Spleen (tissue), 11 donors: ENCODE measurements around the gene GRIA4. TPM values are rescaled to one million over a fixed set of nuclear protein-coding genes. Genes with fewer than 3 reads are reported as not detected.

Experiments
- DNase-seq: peaks from one replicate; pipeline ENCODE4 v3.0.0-alpha.2; 2020
- H3K27ac ChIP-seq, 8 donors: fragments of 200-600 bp; sonication (generic) in 7 of 8; 1 replicate in 4 of 8; 2 replicates in 4 of 8; pipeline versions ENCODE4 v1.5.0 to v1.8.0; 2016 to 2021; ENCODE audit warnings: inconsistent platforms in 4 of 8, mild to moderate bottlenecking in 4 of 8, moderate library complexity in 1 of 8
- H3K27me3 ChIP-seq, 7 donors: fragments of 200-600 bp; sonication (generic) in 6 of 7; replicated peaks in 1 of 7; 1 replicate in 4 of 7; 2 replicates in 3 of 7; pipeline versions ENCODE4 v1.5.0 to v1.8.0; 2016 to 2021; ENCODE audit warnings: inconsistent platforms in 3 of 7, mild to moderate bottlenecking in 1 of 7
- H3K36me3 ChIP-seq, 6 donors: fragments of 200-600 bp; sonication (generic) in 5 of 6; 1 replicate in 4 of 6; 2 replicates in 2 of 6; pipeline versions ENCODE4 v1.5.0 to v1.8.0; 2016 to 2021; ENCODE audit warnings: inconsistent platforms in 2 of 6
- H3K4me1 ChIP-seq, 6 donors: fragments of 200-600 bp; sonication (generic) in 5 of 6; 1 replicate in 3 of 6; 2 replicates in 3 of 6; pipeline versions ENCODE4 v1.5.0 to v1.8.0; 2016 to 2021; ENCODE audit warnings: inconsistent platforms in 3 of 6
- H3K4me3 ChIP-seq, 8 donors: fragments of 200-600 bp; sonication (generic) in 7 of 8; 1 replicate in 4 of 8; 2 replicates in 4 of 8; pipeline versions ENCODE4 v1.5.0 to v1.8.0; 2016 to 2021; ENCODE audit warnings: inconsistent platforms in 4 of 8, mild to moderate bottlenecking in 4 of 8, moderate library complexity in 2 of 8
- H3K9me3 ChIP-seq, 8 donors: fragments of 200-600 bp; sonication (generic) in 7 of 8; 1 replicate in 4 of 8; 2 replicates in 4 of 8; pipeline versions ENCODE4 v1.5.0 to v1.8.0; 2016 to 2021; ENCODE audit warnings: inconsistent platforms in 4 of 8
- POLR2A ChIP-seq, 3 donors: fragments of 450-650 bp; IDR thresholded peaks; one replicate each; pipeline ENCODE4 v1.5.1; 2017; ENCODE audit warnings: antibody characterized with exemption in 3 of 3, mild to moderate bottlenecking in 1 of 3
- POLR2AphosphoS5 ChIP-seq, 3 donors: sonication (generic); formaldehyde crosslinking; IDR thresholded peaks; one replicate each; pipeline ENCODE4 v1.5.1; 2017; ENCODE audit warnings: antibody characterized with exemption in 3 of 3
- WGBS, 5 donors: extraction: QIAGEN DNeasy Blood & Tissue Kit in 3 of 5; methylation state at CpG; one replicate each; pipeline versions ENCODE4 v1.1.5 to v1.1.7; 2013 to 2018; 5-methylcytosine and 5-hydroxymethylcytosine counted together
- intact Hi-C: fragments of 100-400 bp; cut with DNase I; formaldehyde crosslinking; loops from one replicate; pipeline ENCODE4 v1.15.0; 2023; ENCODE audit warnings: low total_unique reads
- polyA plus RNA-seq, 3 donors: library from polyadenylated mRNA; stranded (reverse); fragments of 200-250 nt; gene quantifications; one replicate each; pipeline ENCODE4 v1.2.1, GENCODE V29; 2013
- total RNA-seq, 7 donors: library from RNA; depleted of rRNA in 3 of 7; stranded (reverse); fragments of >200 nt in 3 of 7; fragmentation: NEBNext Ultra II Directional in 4 of 7; extraction: Animal tissue kit (Norgen Biotek cat#: 25700) in 4 of 7; gene quantifications; one replicate each; pipeline versions ENCODE4 v1.1.0 to v1.2.1, GENCODE V29; 2016 to 2021
- TF ChIP-seq, protein P1 (sequence below), 11 experiments: fragments of 200-600 bp in 7 of 11; fragments of 450-650 bp in 4 of 11; sonication (generic) in 4 of 11; IDR thresholded peaks in 8 of 11; conservative IDR thresholded peaks in 3 of 11; 1 replicate in 7 of 11; 2 replicates in 4 of 11; pipeline versions ENCODE4 v1.4.0 to v1.8.0; 2016 to 2021; ENCODE audit warnings: antibody characterized with exemption in 11 of 11, inconsistent platforms in 4 of 11, mild to moderate bottlenecking in 1 of 11
- donor health status: healthy with polysubstance abuse.
- donor health status: DM: no; HTN: no; CAD: no; lungs with moderate emphysema.
- donor health status: DM: no; HTN: no; CAD: no.
- donor health status: Bipolar disorder and iron deficiency.
- donor health status: healthy.
- donor health status: DM: no; HTN: no; CAD: no.
- donor health status: DM: yes; HTN: yes; CAD: no.

GRIA4 gene
- total and polyA plus RNA-seq, 10 donors, result not detected

DNA sequence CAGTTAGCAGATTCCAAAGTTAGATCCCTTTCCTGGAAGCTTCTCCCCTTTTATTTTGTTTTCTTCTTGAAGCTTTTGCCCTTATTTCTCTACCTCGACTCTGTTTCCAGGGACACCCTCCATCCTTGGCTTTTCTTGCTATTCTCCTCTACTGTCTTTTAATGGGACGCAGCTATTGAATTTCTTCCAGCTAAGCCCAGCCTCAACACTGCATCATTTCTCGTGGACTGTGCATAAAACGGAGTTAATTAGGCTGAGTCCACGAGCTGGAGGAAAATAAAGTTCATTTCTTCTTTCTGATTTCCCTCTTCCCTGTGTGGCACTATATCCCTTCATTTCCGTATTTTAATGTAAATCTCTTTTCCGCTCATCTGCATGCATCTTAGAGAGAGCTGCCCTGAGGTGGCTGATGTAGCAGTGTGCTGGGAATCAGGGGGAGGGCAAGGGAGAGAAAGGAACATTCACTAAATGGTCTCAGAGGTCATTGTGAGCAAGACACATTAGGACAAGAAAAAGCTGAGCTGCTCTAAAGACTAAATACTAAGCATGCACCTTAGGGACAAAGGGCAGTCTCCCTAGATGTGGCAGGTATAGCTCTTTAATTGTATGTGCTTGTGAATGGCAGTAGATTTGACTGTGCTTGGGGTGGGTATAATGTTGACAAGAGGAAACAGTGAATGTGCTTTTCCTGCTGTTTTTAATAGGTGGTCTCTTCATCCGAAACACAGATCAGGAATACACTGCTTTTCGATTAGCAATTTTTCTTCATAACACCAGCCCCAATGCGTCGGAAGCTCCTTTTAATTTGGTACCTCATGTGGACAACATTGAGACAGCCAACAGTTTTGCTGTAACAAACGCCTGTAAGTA lies 1.9 kb downstream of the GRIA4 start:
- Histone ChIP-seq H3K36me3 (no peaks in the 10 kb centered on the region), H3K4me3 (no peak overlapping the region), H3K27ac (no peak overlapping the region), H3K27me3 (peaks cover 0 to 36% (median 28%) of the 10 kb centered on the region in 7 donors), H3K4me1 (peaks cover 5 to 21% (median 17%) of the 10 kb centered on the region in 6 donors), H3K9me3 (no peaks in the 10 kb centered on the region)
- TF ChIP-seq, protein P1, sequence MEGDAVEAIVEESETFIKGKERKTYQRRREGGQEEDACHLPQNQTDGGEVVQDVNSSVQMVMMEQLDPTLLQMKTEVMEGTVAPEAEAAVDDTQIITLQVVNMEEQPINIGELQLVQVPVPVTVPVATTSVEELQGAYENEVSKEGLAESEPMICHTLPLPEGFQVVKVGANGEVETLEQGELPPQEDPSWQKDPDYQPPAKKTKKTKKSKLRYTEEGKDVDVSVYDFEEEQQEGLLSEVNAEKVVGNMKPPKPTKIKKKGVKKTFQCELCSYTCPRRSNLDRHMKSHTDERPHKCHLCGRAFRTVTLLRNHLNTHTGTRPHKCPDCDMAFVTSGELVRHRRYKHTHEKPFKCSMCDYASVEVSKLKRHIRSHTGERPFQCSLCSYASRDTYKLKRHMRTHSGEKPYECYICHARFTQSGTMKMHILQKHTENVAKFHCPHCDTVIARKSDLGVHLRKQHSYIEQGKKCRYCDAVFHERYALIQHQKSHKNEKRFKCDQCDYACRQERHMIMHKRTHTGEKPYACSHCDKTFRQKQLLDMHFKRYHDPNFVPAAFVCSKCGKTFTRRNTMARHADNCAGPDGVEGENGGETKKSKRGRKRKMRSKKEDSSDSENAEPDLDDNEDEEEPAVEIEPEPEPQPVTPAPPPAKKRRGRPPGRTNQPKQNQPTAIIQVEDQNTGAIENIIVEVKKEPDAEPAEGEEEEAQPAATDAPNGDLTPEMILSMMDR (IDR thresholded peaks at IDR 0.05 in 8 of 11, conservative IDR thresholded peaks at IDR 0.05 in 3 of 11), result no peak
- no peak for TF ChIP-seq POLR2AphosphoS5 (IDR thresholded peaks at IDR 0.05)
- no peak for TF ChIP-seq POLR2A (IDR thresholded peaks at IDR 0.05)
- 47 to 67% (median 58%) methylated on average over 12 of the region's 12 CpGs for WGBS, 5 donors
- no peak for DNase-seq
- intact Hi-C loops, result no loop called here

DNA sequence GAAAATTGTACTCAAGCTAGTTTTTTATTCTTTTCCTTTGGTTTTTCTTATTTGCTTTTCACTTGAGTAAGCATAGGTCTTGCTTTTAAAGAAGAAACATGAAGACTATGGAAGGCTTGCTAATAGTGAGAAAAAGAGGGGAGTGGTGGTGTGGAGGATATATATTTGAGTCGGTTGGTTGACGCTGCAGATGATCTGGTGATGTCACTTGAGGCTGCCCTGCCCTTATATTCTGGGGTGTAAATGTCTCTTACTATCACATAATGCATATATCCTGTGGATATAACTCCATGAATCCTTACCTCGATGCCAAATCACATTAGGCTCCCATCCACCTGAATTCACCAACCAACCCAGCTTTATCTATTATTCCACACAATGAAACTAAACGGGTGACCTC lies 2.9 kb downstream of the GRIA4 start:
- no peak for DNase-seq
- Histone ChIP-seq H3K4me3 (no peak overlapping the region), H3K9me3 (no peaks in the 10 kb centered on the region), H3K27ac (no peak overlapping the region), H3K36me3 (no peaks in the 10 kb centered on the region), H3K27me3 (peaks cover 0 to 36% (median 28%) of the 10 kb centered on the region in 7 donors), H3K4me1 (peaks cover 5 to 21% (median 17%) of the 10 kb centered on the region in 6 donors)
- intact Hi-C loops, result no loop called here
- TF ChIP-seq, protein P1 (IDR thresholded peaks at IDR 0.05 in 8 of 11, conservative IDR thresholded peaks at IDR 0.05 in 3 of 11), result no peak
- no peak for TF ChIP-seq POLR2A (IDR thresholded peaks at IDR 0.05)
- TF ChIP-seq POLR2AphosphoS5 (IDR thresholded peaks at IDR 0.05), result no peak
- WGBS, 5 donors, result 77 to 88% (median 81%) methylated on average over 4 of the region's 4 CpGs

DNA sequence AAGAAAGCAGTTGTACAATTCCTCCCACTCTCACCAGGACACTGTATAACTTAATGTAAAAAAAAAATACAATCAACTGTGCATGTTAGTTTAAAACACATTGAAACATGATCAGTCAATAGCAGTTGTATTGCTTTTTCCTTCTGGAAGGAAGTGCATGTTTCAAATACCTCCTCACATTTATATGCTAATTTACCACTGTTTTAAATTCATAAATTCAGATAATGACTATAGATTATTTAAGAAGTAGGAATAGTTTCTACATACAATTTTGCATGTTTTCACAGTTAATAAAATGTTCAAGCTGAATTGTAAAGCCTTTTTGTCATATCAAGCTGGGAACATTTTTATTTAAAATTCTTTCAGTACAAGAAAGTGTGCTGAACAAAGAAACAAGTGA lies 3.3 kb downstream of the GRIA4 start:
- DNase-seq, result no peak

More for the DNA sequence above, 3.3 kb downstream of the GRIA4 start:
- Histone ChIP-seq H3K9me3 (no peaks in the 10 kb centered on the region), H3K27me3 (peaks cover 0 to 36% (median 28%) of the 10 kb centered on the region in 7 donors), H3K4me1 (peaks cover 5 to 21% (median 17%) of the 10 kb centered on the region in 6 donors), H3K36me3 (no peaks in the 10 kb centered on the region), H3K4me3 (no peak overlapping the region), H3K27ac (no peak overlapping the region)
- TF ChIP-seq, protein P1 (IDR thresholded peaks at IDR 0.05 in 8 of 11, conservative IDR thresholded peaks at IDR 0.05 in 3 of 11), result no peak
- TF ChIP-seq POLR2AphosphoS5 (IDR thresholded peaks at IDR 0.05), result no peak
- TF ChIP-seq POLR2A (IDR thresholded peaks at IDR 0.05), result no peak
- intact Hi-C loops, result no loop called here
